SKM-1 treated with dmso at 0.1 percent for 144 hours (cell line): ENCODE data around the gene LRP3.
"Not testable (repeated sequence)": the region's sequence is repeated elsewhere in the genome, so short reads cannot be mapped to it uniquely, and the experiment has no call there.

Experiments used
- DNase-seq: peaks from one replicate; lab custom pipeline; 2025; ENCODE audit not compliant: unreplicated experiment; lab: John Stamatoyannopoulos, UW

LRP3 gene

DNA sequence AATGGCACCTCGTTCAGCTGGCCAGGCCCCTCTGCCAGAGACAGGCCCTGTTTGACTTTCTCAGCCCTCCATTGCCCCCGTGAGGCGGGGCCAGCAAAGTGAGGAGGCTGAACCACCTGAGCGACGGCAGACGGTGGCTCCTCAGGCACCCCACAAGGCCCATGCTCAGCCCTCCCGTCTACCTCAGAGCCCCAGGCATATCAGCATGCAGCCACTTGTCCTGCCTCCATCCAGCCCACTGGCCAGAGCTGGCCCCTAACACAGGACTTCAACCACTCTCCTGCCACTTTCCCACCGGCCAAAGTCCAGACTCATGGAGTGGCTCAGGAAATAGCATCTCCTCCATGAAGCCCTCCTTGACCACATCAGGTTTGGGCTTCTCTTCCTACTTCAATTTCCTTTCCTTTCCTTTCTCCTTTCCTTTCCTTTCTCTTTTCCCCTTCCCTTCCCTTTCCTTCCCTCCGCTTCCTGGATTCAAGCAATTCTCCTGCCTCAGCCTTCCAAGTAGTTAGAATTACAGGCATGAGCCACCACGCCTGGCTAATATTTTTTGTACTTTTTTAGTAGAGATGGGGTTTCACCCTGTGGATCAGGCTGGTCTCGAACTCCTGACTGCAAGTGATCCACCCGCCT lies 22.2 kb downstream of the LRP3 start:
- DNase-seq, result no peak

DNA sequence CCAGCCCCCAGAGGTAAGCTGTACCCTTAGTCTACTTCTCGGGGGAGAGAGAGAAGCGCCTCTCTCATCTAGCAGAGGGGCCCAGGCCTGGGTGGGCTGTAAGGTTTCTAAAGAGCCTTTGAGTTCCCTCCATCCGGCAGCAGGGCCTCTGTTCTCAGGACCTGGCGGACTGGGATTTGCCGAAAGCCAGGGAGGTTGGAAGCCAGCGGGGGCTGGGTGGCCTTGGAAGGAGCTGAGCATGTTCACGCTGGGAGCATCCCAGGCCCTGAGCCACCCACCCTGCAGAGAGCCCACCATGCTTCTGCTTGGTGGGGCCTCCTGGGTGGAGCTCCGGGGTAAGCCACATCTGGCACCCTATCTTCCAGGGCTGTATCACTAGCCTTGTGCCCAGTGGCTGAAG lies 23.8 kb downstream of the LRP3 start:
- DNase-seq, result no peak

GRCh38 chr19:33219261-33219815 lies 25.2 kb downstream of the LRP3 start:
- no peak for DNase-seq

- no peak for DNase-seq
Observed at GRCh38 chr19:33220115-33220514, 26.0 kb downstream of the LRP3 start.

GRCh38 chr19:33220735-33221134 lies 26.6 kb downstream of the LRP3 start:
- DNase-seq, result no peak

DNA sequence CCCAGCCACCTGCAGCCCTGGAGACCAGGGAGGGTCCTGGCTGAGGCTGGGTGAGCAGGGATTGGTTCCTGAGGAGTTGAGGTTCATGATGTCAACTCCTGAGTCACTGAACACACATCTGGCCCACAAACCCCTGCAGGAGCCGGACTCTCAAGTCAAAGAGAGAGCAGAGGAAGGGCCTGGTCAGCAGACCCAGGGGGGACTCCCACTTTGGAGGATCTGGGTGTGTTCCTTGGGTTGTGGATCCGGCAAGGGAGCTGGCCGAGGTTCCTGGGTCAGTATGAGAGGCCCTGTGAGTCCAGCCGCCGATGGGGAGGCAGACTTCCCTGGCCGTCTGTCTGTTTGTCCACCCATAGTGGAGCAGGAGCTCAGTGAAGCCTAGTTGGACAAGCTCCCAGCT lies 27.5 kb downstream of the LRP3 start:
- DNase-seq, result no peak

DNA sequence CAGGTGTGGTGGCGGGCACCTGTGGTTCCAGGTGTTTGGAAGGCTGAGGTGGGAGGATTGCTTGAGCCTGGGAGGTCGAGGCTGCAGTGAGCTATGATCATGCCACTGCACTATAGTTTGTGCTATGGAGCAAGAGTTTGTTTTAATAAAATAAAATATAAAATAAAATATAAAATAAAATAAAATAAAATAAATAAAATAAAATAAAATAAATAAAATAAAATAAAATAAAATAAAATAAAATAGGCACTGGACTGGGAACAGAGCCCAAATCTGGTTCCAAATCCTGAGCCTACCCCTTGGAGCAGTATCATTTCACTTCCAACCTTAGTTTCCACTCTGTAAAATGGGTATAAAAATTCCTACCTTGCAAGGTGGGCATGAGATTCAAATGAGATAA lies 28.1 kb downstream of the LRP3 start:
- not testable (repeated sequence) for DNase-seq

- no peak for DNase-seq
Observed at GRCh38 chr19:33224694-33225457, 30.7 kb downstream of the LRP3 start.

- no peak for DNase-seq
Observed at GRCh38 chr19:33225458-33225926, 31.4 kb downstream of the LRP3 start, which contains the start of gene SLC7A10. Gene SLC7A10 (minus strand): TSS chr19:33225850. CDS start chr19:33225703, 147 bp downstream.

DNA sequence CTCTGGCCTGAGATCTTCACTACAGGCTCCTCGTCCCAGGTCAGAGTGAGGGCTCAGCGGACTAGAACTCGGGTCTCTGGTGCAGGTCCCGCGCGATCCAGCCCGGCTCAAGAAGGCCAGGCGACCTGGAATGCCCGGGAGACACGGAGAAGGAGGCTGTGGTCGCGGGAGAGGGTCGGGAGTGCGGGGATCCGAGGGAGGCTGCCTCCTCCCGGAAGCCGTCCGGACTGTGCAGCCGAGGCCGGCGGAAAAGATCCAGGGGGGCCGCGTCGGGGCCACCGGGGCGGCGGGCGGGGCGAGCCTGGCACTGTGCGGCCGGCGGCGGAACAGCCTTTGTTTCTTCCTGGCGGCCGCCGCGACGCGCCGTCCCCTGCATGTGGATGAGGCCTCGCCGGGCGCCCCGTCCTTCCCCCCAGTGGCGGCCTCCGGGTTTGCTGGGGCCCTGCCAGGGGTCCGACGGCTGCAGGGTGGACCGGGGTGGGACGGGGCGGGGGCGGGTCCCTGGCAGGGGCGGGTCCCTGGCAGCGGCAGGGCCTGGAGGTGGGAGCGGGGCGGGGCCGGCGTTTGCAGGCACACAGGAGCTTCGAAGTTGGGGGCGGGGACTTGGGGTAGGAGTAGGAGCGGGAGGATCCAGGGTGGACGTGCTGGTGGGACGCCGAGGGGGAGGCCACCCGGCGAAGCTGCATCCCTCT lies 32.6 kb downstream of the LRP3 start:
- DNase-seq, result no peak

- DNase-seq, result no peak
Observed at GRCh38 chr19:33227242-33227650, 33.1 kb downstream of the LRP3 start.

DNA sequence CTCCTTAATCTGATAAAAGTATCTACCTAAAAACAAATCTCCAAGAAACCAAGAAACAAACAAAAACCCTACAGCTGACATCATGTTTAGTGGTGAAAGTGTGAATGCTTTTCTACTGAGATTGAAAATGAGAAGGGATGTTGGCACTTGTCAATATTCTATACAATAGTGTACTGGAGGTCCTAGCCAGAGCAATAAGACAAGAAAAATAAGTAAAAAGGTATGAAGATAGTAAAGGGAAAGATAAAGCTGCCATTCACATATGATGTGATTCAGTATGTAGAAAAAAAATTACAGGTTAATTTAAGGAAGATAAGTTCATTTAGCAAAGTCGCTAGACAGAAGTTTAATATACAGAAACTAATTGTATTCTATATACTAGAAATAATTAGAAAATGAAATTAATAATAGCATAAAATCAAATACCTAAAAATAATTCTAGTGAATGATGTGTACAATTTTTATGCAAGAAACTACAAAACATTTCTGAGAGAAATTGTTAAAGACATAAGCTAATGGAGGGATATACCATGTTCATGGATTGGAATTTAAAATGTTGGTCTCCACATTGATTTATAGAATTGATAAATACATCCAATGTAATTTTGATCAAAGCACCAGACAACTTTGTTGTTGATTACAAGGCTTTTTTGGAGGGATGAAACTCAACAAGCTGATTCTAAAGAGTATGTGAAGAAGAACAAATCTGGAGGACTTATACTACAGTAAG lies 33.9 kb downstream of the LRP3 start:
- no peak for DNase-seq

DNA sequence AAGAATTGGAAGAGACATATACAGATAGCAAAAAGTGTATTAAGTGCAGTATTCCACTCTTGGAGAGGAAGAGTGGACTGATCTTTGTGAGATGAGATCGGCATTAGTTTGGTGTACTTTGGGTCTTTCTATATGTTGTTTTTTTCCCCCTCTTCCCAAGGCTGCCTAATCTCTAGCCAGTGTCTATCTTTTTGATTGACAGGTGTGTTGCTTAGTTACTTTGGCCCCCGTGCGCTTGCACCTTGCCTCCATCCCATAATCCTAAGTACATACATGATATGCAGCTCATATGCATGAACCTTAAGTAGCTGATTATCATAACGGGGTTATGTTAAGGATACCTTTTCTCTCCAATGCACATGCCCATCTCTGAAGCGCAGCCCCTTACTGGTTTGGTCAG lies 35.8 kb downstream of the LRP3 start:
- DNase-seq, result no peak

GRCh38 chr19:33231511-33231910 lies 37.4 kb downstream of the LRP3 start:
- DNase-seq, result no peak

- DNase-seq, result no peak
Observed at GRCh38 chr19:33232656-33233055, 38.5 kb downstream of the LRP3 start.

DNA sequence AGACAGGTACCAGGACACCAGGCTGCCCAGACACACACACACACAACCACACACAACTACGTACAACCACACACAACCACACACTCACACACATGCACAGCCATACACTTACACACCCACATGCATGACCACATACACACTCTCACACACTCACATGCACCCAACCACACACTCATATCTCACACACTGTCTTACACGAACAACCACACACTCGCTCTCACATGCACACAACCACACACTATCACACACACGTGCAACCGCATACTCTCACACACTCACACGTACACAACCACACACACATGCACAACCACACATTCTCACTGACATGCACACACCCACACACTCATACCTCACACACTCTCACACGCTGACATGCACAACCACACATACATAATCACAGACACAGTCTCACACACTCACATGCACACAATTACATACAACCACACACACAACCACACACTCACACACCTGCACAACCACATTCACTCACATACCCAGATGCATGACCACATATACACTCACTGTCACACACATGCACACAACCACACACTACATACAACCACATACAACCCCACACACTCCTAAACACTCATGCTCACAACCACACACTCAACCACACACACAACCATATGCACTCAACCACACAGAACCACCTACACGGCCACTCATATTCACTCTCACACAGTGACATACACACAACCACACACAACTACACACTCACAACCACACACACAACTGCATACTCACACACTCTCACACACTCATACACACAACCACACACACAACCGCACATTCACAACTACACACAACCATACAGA lies 39.1 kb downstream of the LRP3 start:
- no peak for DNase-seq

- DNase-seq, result no peak
Observed at GRCh38 chr19:33234092-33234491, 40.0 kb downstream of the LRP3 start.

- no peak for DNase-seq
Observed at GRCh38 chr19:33234736-33235135, 40.6 kb downstream of the LRP3 start.

DNA sequence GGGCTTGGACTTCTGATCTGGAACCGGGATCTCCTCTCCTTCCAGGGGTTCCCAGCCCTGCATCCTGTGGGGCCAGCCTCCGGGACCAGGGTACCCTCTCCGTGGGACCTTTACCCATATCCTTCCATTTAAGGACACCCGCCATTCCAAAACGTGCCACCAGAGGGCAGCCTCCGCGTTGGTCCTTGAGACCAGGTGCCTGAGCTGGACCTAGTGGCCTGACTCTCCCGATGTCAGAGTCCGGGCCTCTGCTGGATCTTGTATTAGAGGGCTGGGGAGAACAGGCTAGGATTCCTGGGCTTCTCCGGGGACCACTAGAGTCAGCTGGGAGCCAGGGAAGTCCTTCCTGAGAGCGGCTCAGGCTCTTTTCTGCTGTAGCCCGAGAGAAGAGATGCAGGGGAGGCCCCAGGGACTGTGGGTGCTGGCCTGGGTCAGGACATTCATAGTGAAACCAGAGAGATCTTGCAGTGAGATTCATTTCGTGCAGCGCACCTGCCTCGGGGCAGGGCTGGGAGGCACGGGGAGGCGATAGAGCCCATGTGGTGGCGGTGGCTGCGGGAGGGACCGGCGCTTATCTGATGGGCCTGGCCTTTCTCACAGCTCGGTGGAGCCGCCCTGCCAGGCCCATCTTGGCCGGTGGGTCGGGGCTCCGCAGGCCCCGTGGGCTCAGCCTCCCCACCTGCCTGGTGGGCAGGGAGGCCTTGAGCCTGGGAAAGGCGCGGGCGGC lies 41.3 kb downstream of the LRP3 start:
- peak; percentile 61 for DNase-seq

GRCh38 chr19:33235996-33236350 lies 41.8 kb downstream of the LRP3 start:
- no peak for DNase-seq
